ENCODE results near the gene EOLA1.
"Not testable (repeated sequence)": the region's sequence is repeated elsewhere in the genome, so short reads cannot be mapped to it uniquely, and the experiment has no call there.

The EOLA1 gene

GRCh38 chrX:149540621-149541520, at the start of gene EOLA1:
EOLA1 (plus strand) TSS chrX:149541012; CDS start chrX:149545631, 4,619 bp downstream.
- DNase-seq (ENCODE audit: low spot score) = peak; percentile 91

- no peak for DNase-seq (ENCODE audit: low spot score)
These were observed 49.0 kb upstream of the EOLA1 start for GRCh38 chrX:149491812-149492211.

GRCh38 chrX:149493567-149494562, 46.9 kb upstream of the EOLA1 start:
- DNase-seq (ENCODE audit: low spot score) = no peak

GRCh38 chrX:149494844-149495565, 45.8 kb upstream of the EOLA1 start:
- no peak for DNase-seq (ENCODE audit: low spot score)

- DNase-seq (ENCODE audit: low spot score) = no peak
These were observed 45.2 kb upstream of the EOLA1 start for GRCh38 chrX:149495573-149496071.

- DNase-seq (ENCODE audit: low spot score) = no peak
These were observed 43.8 kb upstream of the EOLA1 start for GRCh38 chrX:149497054-149497453.

GRCh38 chrX:149497626-149498025, 43.2 kb upstream of the EOLA1 start:
- DNase-seq (ENCODE audit: low spot score) = no peak

GRCh38 chrX:149498767-149499166, 42.0 kb upstream of the EOLA1 start:
- no peak for DNase-seq (ENCODE audit: low spot score)

GRCh38 chrX:149499766-149500165, 41.0 kb upstream of the EOLA1 start:
- DNase-seq (ENCODE audit: low spot score) = no peak

- not testable (repeated sequence) for DNase-seq (ENCODE audit: low spot score)
These were observed 37.9 kb upstream of the EOLA1 start for GRCh38 chrX:149502923-149503322.

- DNase-seq (ENCODE audit: low spot score) = peak; percentile 53
These were observed 37.4 kb upstream of the EOLA1 start for GRCh38 chrX:149503446-149503845.

GRCh38 chrX:149504226-149504914, 36.4 kb upstream of the EOLA1 start:
- DNase-seq (ENCODE audit: low spot score) = peak; percentile 54

- peak; percentile 84 for DNase-seq (ENCODE audit: low spot score)
These were observed 35.7 kb upstream of the EOLA1 start, which contains the start of gene IDS for GRCh38 chrX:149504915-149505651. IDS (minus strand) TSS chrX:149505306; CDS start chrX:149505137, 169 bp downstream.

- no peak for DNase-seq (ENCODE audit: low spot score)
These were observed 35.1 kb upstream of the EOLA1 start for GRCh38 chrX:149505671-149506070.

- no peak for DNase-seq (ENCODE audit: low spot score)
These were observed 34.5 kb upstream of the EOLA1 start for GRCh38 chrX:149506349-149506748.

GRCh38 chrX:149508467-149508866, 32.3 kb upstream of the EOLA1 start:
- no peak for DNase-seq (ENCODE audit: low spot score)

- DNase-seq (ENCODE audit: low spot score) = no peak
These were observed 30.4 kb upstream of the EOLA1 start for GRCh38 chrX:149510386-149510785.

- no peak for DNase-seq (ENCODE audit: low spot score)
These were observed 29.7 kb upstream of the EOLA1 start for GRCh38 chrX:149511081-149511480.

- peak; percentile 65 for DNase-seq (ENCODE audit: low spot score)
These were observed 28.5 kb upstream of the EOLA1 start for GRCh38 chrX:149512225-149512885.

Measured in CD4-positive, alpha-beta T cell treated with Interleukin-6 at 100 ng/mL for 8 hours (primary cell).